ENCODE measurements around the gene SYNPO2.
A peak's percentile ranks its signal among the peaks of the same experiment; 100 is the strongest.
"Not testable (repeated sequence)": the region's sequence is repeated elsewhere in the genome, so short reads cannot be mapped to it uniquely, and the experiment has no call there.

SYNPO2 gene, protein sequence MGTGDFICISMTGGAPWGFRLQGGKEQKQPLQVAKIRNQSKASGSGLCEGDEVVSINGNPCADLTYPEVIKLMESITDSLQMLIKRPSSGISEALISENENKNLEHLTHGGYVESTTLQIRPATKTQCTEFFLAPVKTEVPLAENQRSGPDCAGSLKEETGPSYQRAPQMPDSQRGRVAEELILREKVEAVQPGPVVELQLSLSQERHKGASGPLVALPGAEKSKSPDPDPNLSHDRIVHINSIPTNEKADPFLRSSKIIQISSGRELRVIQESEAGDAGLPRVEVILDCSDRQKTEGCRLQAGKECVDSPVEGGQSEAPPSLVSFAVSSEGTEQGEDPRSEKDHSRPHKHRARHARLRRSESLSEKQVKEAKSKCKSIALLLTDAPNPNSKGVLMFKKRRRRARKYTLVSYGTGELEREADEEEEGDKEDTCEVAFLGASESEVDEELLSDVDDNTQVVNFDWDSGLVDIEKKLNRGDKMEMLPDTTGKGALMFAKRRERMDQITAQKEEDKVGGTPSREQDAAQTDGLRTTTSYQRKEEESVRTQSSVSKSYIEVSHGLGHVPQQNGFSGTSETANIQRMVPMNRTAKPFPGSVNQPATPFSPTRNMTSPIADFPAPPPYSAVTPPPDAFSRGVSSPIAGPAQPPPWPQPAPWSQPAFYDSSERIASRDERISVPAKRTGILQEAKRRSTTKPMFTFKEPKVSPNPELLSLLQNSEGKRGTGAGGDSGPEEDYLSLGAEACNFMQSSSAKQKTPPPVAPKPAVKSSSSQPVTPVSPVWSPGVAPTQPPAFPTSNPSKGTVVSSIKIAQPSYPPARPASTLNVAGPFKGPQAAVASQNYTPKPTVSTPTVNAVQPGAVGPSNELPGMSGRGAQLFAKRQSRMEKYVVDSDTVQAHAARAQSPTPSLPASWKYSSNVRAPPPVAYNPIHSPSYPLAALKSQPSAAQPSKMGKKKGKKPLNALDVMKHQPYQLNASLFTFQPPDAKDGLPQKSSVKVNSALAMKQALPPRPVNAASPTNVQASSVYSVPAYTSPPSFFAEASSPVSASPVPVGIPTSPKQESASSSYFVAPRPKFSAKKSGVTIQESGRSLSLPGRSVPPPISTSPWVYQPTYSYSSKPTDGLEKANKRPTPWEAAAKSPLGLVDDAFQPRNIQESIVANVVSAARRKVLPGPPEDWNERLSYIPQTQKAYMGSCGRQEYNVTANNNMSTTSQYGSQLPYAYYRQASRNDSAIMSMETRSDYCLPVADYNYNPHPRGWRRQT

DNA sequence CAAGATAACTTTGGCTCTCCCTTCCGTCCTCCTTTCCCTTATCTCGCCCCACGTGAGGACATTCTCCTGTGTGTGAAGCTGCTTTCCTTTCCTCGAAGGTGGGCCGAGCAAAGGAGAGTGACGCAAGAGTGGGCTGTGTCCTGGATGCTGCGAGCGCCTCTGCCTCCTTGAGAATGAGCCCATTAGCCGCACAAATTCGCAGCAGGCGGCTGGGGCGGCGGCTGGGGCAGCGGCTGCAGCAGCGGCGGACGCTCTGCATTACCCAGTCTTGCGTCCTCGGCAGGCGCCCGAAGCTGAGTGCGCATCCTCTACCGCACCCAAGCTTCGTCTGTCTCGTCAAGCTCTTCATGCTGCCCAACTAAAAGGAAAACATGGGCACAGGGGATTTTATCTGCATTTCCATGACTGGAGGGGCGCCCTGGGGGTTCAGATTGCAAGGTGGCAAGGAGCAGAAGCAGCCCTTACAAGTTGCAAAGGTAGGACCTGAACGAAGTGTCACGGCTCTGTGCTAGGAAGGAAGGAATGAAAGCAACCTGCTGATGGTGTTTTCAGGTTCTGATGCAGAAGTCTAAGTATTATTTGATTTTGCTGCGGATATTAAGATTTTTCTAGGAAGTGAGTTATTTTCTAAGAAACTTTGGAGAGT lies at the start of gene SYNPO2:
Gene SYNPO2, plus strand, starts transcription at position 189 of the 646 bp plus-strand sequence. Its CDS starts 183 bp downstream, at position 372.
- DNase-seq, result peak; percentile 80

DNA sequence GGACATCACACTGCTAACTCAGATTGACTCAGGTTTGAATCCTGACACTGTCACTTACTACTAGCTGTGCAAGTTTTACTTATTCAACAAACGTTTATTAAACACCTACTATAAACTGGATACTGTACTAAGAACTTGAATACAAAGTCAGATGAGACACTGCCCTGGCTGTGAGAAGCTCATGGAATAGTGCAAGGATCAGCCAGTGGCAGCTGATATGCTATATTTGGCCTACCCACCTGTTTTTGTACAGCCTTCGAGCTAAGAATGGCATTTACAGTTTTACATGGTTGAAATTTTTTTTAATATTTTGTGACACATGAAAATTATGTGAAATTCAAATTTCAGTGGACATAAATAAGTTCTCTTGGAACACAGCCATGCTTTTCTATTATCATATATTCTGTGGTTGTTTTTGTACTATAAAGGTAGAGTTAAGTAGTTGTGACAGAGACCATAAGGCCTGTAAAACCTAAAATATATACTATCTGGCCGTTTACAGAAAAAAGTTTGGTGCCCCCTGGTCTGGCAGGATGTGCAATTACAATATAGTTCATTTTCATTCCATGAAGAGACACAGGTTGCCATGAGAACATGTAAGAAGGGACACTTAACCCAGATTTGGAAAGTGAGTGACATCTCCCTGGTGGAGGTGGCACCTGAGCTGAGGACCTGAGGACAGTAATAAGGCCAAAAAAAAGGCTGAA lies 49.3 kb upstream of the SYNPO2 start:
- DNase-seq, result no peak

DNA sequence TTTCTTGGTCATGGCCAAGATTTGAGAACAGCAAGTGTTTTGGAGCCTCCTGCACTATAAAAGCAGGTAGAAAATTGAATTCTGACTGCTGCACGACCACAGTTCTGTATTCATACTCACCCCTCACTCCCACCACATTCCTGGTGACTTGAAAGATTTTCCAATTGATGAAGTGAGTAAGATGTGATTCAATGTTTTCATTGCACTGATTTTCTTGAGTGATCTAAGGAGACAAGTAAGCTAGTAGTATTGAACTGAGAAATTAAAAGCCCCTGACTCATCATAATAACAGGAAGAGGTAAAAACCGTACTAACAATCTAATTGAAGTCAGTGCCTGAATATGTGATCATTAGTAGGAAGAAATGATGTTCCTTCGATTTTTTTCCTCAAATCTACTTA lies 46.6 kb upstream of the SYNPO2 start:
- no peak for DNase-seq

DNA sequence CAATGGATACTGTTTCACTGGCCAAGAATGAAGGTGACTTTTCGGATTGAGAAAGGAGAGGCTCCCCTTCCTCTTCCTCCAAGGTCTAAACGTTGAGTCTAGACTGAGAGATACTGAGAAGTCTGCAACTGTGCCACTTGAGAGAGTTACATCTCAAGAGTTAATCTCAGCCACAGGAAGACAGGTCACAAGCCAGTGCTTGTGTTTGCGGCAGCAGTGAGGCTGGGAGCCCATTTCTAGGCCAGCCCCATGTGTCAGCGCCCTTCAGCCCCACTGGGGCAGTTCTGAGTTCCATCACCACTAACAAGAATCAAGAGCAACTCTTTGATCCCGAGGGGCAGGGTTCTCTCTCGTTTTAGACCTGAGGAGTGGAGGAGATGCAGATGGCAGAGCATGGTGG lies 45.4 kb upstream of the SYNPO2 start:
- DNase-seq, result no peak

DNA sequence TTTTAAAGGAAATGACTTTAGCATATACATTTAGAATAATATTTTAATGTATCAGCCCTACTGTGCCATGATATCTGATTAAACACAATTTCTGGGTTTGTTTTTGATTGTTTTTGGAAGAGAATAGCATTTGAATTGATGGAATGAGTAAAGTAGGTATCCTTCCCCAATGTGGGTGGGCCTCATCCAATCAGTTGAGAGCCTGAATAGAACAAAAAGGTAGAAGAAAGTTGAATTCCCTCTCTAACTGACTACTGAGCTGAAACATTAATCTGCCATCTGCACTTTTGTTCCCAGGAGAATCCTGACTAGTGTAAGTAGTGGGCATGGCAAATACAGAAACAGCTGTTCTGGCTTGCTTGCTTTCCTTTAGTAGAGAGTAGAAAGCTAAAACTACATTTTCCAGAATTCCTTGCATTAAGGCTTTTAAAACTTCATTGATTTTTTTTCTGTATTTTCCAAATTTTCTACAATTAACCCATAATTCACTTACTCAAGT lies 43.1 kb upstream of the SYNPO2 start:
- no peak for DNase-seq

DNA sequence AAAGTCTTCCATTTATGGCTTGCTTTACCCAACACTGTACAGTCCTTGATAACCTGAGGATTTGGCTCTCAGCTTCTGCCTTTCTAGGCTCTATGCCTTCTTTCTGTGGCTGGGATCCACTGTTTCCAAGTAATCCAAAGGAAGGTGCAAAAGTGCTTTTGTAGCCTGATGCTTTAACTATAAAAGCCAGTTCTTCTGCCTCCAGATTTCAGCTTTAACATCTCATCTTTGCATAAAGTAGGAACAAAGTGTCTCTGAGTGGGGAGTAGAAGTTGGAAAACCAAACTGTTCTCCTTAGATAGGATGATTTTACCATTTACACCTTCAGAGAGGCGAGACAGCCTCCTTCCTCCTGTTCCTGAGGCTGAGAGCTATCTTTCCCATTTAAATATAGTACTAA lies 41.7 kb upstream of the SYNPO2 start:
- no peak for DNase-seq

DNA sequence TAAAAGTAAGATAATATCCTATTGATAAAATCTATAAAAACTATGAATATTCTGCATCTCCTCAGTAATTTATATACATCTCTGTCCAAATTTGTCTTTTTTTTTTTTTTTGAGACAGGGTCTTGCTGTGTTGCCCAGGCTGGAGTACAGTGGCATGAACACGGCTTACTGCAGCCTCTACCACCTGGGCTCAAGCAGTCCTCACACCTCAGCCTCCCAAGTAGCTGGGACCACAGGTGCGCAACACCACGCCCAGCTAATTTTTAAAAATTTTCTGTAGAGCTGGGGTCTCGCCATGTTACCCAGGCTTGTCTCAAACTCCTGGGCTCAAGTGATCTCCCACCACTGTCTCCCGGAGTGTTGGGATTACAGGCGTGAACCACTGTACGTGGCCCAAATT lies 40.4 kb upstream of the SYNPO2 start:
- DNase-seq, result no peak

DNA sequence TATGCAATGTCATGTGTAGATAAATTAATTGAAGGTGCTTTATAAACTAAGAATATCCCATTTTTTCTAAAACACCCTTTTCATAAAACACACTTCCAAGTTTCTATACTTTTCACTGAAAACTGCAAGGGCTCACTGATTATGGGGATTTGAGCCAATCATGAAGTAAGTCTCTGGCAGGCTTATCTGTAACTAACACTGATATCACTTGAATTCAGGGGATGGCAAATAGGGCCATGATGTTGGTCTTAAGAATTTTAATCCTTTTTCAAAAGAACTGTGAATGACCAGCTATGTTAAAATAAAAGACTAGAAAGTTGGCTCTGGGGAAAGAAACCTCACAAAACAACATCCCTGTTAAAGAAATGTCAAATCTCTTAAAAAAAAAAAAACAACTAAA lies 39.8 kb upstream of the SYNPO2 start:
- DNase-seq, result no peak

DNA sequence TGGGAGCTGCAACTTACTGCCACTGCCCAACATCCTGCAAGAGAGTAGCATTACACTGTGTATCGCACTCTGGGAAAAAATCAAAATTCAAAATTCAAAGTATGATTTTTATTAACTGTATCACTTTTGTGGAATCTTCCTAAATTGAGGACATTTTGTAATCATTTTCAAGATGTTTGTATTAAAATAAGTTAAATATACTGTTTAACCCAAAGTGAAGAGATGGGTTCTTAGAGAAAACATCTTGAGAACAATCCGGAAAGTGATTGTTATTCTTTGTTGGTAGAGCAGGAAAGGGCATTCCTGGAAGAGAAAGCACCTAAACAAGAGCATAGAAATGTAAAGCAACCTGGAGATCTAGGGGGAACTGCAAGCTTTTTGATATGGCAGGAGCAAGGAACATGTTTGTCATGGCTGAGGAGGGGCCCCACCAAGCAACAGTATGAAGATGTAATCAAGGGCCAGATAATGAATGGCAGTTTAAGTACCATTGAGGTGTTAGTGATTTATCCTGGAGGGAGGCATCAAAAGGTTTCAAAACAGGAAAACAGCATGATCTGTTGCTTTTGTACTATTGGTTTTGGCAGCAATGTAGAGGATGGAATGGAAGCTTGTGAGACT lies 38.7 kb upstream of the SYNPO2 start:
- DNase-seq, result no peak

DNA sequence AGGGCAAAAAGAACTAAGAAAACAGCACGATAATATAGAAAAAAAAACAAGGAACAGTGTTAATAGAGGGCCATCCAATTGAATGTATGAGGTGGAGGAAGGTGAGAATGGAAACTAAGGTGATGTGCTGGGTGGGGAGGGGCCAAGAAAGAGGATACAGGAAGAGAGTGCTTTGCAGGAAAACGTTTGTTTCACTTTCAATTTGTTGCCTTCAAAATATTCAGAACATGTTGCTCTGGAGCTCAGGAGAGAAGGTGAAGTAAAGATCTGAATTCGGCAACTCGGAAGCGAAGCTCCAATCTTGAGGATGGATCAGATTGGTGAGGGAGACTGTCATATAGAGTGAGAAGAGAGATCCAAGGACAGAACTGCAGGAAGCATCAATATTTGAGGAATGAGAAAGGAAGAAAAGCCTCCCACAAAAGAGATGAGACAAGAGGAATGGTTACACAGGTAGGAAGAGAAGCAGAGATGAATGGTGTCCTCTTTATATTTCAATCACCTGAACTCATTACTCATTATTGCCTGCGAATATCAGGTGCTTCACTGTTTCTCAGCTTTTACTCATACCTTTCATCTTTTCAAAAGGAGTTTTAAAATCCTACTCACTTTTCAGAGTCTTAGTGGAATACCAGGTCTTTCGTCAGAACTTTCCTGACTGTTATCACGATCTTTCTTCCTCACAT lies 38.0 kb upstream of the SYNPO2 start:
- DNase-seq, result peak; percentile 18

DNA sequence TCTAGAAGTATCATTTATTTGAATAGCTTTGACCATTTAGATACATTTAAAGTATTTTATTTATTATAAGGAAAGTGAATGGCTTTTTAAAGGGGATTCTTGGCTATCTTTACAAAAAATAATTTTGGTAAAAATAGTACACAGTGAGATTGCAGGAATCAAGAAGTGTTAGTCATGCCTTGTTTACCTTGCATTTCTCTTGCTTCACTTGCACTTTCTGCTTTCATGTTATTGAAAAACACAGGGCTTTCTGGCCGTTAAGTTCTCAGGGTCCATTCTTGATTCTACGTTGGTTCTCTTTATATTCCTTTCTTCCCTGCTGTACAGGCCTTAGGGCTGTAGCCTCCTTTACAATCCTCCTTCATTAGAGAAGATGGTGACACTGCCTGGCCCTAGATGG lies 30.9 kb upstream of the SYNPO2 start:
- DNase-seq, result no peak

DNA sequence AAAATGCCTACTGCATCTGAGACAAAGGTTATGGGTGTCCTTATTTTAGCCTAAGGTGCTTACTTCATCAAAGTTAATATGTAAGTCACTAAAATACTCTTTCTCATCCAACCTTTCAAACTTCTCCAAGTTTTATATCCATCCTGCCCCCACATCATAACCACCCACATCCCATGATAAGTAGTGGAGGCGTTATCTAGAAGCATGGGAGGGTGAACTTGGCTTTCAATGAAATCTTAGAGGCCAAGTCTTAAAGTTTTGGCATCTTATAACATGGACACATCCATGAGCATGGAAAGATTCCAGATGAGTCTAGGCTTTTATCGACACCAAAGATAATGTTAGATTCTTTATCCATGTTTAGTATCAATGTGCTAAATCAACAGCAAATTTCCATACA lies 29.9 kb upstream of the SYNPO2 start:
- no peak for DNase-seq

DNA sequence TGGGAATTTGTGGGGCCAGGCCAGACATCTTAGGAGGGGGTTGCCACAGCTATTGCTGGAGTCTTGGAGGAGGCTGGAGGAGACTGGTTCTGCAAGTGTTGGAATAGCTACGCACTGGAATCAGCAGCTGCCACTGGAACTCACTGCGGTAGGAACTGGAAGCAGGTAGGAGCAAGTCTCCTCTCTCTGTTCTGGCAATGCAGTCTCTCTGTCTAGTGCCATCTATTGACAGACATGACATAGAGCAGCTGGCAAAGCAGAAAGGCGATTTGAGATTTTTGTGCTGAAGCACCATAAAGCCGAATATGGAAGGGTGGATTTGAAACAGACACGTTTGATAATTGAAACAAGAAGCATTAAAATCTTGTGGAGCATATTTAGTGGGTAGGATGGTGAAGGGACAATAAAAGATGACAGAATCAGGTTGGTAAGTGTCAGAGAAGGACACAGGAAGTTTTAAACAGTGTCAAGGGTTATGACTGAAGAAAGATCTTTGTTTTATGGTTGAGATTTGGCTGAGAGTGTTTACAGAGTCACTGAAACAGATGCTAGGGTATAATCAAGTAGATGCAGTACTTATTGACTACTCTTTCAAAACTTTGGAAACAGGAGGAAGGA lies 23.5 kb upstream of the SYNPO2 start:
- DNase-seq, result peak; percentile 10

DNA sequence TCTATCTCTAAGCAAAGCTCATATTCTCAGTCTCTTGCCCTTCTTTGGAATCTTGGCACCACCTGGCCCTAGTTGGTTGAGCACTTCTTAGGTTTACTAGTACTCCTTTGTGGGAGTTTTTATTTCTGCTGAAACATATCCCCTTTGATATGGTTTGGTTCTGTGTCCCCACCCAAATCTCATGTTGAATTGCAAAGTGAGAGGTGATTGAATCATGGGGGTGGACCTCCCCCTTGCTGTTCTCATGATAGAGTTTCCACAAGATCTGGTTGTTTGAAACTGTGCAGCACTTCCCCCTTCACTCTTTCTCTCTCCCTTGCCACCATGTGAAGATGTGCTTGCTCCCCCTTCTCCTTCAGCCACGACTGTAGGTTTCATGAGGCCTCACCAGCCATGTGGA lies 22.2 kb upstream of the SYNPO2 start:
- no peak for DNase-seq

DNA sequence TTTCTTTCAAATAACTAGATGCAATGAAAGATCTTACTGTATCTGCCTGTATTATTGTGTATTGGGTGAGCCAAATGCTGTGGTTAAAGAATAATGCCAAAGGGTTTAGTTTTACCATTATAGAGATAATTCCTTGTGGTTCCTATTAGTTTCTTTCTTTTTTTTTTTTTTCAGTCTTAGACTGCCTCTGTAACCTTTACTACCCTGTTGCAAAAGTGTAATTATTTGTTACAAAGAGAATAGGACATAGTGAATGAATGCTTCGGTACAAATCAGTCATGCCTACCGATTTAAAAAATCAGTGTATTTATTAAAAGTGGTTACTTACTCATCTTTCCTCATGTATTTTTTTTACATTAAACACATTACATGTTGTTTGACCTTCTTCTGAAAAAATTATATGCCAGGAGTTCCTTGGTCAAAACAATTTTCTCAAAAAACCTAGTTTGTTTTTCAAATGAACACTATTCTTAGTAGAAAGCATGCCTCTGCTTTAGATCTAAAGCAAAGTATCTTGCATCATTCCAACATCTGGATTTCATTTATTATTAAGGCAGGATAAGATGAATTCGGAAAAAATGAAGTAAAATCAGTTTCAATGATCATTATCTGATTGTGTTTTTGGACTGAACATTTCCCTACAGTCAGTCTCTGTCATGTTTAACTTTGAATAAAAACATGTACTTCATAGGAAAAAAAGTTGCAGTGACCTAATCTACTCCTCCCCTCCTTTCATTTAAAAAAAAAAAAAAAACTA lies 21.2 kb upstream of the SYNPO2 start:
- DNase-seq, result no peak

DNA sequence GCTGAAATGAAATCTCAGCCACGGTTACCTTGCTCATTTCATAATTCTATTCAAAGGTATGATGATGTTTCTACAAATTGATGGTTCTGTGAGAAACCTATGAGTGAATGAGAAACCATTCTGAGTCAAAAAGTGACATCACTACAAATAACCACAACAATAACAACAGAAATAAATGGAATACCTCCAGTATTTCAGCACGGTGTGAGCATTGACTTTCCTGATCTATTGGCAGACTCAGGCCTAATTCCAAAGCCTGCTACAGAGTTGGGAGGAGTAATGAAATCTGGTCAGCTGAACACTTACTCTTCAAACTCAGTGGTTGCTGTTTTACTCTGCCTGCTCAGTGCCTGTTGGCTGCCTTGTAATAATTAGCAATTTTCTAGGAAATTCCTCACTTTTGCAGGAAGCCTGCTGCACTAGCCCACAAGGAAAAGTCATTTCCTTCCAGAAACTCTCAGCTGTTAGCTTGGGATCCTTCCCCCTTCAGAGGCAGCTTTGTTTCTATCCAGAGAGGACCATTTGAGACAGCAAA lies 18.8 kb upstream of the SYNPO2 start:
- DNase-seq, result no peak

DNA sequence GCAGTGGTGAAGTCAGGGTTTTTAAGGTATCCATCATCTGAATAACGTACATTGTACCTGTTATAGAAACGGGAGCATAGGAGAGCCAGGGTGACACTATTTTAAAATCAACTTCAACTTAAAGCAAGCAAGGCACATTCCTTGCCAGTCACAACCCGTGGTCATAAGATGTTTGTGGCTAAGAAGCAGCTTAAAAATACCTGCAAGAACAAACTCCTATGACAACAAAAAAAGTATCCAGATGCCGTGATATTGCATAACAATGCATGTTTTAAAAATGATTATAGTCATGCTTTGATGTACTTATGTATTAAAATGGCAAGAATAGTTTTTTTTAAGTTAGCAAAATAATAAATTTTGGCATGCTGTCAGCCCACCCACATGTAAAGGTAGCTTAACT lies 16.5 kb upstream of the SYNPO2 start:
- no peak for DNase-seq

DNA sequence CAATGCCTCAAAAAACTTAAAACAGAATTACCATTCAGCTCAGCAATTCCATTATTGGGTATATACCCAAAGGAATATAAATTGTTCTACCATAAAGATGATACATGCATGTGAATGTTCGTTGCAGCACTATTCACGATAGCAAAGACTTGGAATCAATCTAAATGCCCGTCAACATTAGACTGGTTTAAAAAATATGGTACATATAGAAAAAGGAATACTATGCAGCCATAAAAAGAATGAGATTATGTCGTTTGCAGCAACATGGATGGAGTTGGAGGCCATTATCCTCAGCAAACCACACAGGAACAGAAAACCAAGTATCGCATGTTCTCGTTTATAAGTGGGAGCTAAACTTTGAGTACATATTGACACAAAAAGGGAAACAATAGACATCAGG lies 10.9 kb upstream of the SYNPO2 start:
- no peak for DNase-seq

DNA sequence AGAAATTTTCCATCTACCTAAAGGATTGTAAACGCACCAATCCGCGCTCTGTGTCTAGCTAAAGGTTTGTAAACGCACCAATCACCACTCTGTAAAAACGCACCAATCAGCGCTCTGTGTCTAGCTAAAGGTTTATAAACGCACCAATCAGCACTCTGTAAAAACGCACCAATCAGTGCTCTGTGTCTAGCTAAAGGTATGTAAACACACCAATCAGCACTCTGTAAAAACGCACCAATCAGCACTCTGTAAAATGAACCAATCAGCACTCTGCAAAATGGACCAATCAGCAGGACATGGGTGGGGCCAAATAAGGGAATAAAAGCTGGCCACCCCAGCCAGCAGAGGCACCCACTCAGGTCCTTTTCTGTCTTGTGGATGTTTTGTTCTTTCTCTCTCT lies 10.1 kb upstream of the SYNPO2 start:
- not testable (repeated sequence) for DNase-seq
